Stimulated activated CD4-positive, alpha-beta T cell treated with anti-CD3 and anti-CD28 coated beads, Interleukin-12 subunit alpha, Interleukin-12 subunit beta, amount 100 ng/mL, for 48 hours (primary cell): ENCODE measurements around the gene ADAMTS17.

Experiments
- DNase-seq, 3 donors: peaks; one replicate each; pipeline ENCODE4 v3.0.0-alpha.2; 2020; ENCODE audit warnings: low read depth in 2 of 3, low spot score in 1 of 3

Gene ADAMTS17

GRCh38 chr15:100001405-100001804 is 340.4 kb downstream of the ADAMTS17 start:
- peak; percentile 6 to 30 (median 12) for DNase-seq

GRCh38 chr15:99999282-100000070 is 342.3 kb downstream of the ADAMTS17 start:
- no peak for DNase-seq

DNA sequence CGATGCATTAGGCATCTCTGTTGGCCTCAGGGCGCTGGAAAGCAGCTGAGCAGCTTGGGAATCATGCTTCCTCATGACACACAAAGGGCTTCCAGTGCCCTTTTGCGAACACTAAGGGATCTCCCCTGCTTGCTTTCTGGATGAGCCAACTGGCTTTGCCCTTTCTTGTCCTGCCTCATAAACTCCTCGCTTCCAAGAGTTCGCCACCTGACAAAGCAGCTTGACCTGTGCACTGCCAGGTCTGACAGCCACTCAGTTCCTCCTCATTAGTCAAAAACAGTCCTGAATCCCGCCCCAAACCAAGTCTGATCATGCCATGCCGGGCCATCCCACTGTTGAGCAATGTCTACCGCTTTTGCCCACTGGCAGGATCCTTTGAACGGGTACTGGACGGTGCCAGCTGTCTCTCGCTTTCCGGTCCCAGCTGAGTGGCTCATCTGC is 343.1 kb downstream of the ADAMTS17 start:
- no peak for DNase-seq

GRCh38 chr15:99997112-99997651 is 344.6 kb downstream of the ADAMTS17 start:
- no peak for DNase-seq

GRCh38 chr15:99996660-99997059 is 345.1 kb downstream of the ADAMTS17 start:
- no peak for DNase-seq

GRCh38 chr15:99995543-99995942 is 346.2 kb downstream of the ADAMTS17 start:
- no peak for DNase-seq

DNA sequence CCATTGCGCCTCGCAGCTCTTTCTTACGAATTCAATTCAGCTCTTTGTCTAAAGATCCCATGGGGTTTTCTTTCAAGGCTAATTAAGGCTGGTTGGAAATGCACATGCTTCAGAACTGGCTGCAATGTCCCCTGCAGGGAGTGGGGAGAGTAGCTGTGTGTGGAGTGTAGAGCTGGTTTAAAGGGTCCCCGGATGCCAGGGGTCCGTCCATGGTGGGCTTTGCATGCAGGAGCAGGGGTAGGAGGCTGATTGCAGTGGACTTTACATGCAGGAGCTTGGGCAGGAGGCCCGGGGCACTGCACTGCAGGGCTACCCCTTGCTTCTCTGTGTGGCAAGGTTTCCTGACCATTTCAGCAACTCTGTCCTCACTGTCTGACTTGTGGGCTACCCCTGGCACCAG is 346.9 kb downstream of the ADAMTS17 start:
- no peak for DNase-seq

DNA sequence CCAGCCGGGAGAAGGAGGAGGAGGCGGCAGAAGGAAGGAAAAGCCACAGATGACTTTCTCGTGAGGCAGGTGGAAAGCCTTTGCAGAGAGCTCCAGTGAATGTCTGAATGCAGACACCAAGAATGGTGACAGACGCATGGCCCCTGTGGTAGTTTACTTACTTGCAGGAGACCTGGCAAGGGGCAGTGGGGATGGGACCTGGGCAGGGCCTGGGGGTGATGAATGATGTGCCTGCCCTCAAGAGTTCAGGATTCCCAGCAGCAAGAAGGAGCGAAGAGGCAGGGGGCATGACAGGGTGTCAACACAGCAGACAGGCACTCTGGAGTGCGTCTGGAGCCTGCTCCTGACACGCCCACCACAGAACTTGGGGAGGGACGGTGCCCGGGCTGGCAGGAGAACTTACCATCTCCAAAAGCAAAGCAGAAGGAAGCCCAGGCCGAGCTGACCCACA is 348.1 kb downstream of the ADAMTS17 start:
- no peak for DNase-seq

DNA sequence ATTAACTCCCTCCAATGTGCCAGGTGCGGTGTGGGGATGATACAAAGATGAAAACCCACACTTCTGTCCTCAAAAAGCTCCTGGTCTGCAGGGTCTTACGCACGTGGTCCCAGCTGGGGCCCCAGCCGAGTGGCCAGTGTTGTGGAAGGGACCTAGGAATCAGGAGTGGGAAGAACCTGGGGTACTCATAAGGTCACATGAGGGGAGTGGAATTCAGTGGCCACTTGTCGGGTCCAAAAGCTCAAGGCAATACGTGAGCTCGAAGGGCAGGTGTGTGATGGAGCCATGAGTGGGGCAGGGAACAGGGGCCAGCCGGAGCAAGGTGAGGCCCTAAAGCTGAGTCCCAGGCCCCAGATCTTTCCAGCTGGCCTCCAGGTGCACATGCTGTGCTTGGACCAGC is 348.5 kb downstream of the ADAMTS17 start:
- DNase-seq, result no peak

DNA sequence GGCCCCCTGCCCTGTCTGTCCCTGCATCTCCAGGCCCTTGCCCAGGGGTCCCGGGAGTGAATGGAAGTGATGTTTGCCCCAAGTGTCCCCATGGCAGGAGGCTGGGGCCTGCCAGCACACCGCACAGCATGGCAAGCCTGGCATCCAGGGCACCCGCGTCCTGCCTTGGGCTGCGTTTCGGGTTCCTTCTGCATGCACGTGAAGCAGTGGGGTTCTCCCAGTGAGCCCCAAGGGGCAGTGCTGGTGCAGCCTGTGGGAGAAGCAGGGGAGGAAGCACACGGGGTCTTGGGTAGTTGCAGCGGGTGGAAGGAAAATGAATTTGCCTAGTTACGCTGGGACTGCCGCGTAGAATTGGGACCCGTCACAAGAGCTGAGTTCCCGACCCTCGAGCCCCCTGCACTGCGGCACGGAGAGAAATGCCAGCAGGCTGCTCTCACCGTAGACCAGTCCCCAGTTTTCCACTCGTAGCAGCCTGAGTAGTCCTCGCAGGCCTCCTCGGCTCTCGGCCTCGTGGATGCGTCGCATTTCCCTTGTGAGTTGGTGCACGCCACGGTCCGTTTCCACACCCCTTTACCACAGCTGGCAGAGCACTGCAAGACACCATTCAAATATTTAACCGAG is 349.1 kb downstream of the ADAMTS17 start:
- no peak for DNase-seq

- DNase-seq, result no peak
These were observed 352.7 kb downstream of the ADAMTS17 start for GRCh38 chr15:99989095-99989494.

DNA sequence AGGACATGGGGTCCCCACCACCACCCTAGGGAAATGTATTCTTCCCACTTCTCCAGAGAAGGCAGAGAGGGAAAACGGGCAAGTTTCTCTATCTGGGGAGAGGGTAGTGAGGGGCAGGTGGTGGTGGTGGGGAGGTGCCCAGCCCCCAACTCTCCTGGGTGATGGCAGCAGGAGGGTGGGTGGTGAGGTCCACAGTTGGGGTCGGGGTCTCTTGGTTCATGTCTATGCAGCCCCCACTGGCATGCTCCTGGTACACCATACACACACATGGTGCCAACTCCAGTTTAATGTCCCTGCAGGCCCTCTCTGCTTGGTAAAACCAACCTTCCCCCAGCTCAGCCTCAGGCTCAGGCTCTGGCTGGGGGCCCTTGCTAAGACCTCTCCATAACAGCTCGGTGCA is 354.1 kb downstream of the ADAMTS17 start:
- no peak for DNase-seq

DNA sequence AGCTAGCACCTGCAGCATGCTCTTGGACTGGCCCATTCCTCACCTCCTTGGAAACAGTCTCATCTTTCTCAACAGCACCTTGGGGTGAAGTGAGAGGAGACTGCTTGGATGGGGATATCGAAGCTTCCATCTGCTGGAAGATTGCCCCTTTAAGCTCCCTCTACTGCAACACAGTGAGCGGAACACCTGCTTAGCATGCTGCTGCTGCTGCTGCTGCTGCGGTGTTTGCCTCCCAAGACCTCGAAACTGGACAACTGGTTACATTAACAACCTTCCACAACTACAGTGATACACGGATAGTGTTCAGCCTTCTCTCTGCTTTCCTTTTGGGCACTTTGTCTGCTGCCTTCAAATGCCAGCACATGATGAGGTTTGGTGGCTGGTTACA is 354.7 kb downstream of the ADAMTS17 start:
- DNase-seq, result no peak

GRCh38 chr15:99986297-99987118 is 355.3 kb downstream of the ADAMTS17 start:
- no peak for DNase-seq

GRCh38 chr15:99985878-99986277 is 355.9 kb downstream of the ADAMTS17 start:
- DNase-seq, result no peak

GRCh38 chr15:99984491-99985243 is 357.1 kb downstream of the ADAMTS17 start:
- no peak for DNase-seq

DNA sequence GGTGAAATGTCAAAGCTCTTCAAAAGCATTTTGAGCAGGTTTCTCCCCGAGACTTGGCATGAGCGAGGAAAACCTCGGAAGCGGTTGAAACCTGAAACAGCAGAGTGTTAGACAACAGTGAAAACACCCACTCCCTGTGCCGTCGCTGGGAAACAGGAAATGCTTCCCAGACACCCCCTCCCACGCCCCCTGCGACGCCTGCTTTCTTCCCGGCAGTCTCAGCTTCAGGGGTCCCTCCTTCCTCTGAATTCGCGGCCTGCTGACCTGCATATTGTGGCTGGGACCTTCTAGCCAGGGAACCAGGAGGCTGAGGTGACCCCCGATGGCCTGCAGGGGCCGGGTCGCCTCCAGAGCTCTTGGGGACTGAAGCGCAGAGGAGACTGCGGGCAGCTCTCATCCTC is 357.9 kb downstream of the ADAMTS17 start:
- no peak for DNase-seq

DNA sequence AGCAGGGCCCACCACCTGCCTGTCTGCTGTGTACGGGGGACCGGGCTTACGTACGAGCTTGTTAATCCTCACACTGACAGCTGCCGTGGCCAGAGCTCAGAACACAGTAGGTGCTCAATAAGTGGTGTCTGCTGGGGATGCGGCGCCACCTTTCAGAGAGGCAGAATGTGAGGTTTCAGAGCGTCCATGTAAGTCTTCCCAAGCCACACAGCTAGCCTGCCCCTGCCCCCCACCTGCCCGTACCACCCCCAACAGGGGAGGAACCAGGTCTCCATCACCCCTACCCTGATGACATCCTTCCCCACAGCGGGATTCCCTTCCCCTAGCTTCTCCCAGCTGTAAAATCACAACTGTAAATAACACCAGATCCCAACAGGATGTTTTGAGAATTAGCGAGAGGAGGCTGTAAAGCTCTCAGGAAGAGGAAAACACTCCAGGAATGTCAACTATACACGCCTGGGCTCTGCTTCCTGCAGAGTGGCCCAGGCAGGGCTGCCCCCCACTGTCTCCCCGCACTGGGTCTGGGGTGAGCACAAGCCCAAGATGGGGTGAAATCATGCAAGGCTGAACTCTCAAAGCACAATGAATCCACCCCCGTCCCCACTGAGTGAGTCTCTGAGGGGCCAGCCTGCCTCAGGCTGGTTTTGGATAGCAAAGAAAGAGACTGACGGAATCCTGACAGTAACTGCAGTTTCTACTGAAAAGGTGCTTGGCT is 358.4 kb downstream of the ADAMTS17 start:
- DNase-seq, result no peak

GRCh38 chr15:99982662-99983061 is 359.1 kb downstream of the ADAMTS17 start:
- no peak for DNase-seq
